ENCODE data around the gene KPNB1. TPM values are rescaled to one million over a fixed set of nuclear protein-coding genes. Genes with fewer than 3 reads are reported as not detected.
A peak's percentile ranks its signal among the peaks of the same experiment; 100 is the strongest.

KPNB1 gene
- total RNA-seq, 2 experiments from 2014 or later: 602 to 614 TPM

- H3K27me3 Mint-ChIP-seq (ENCODE audit: low read depth): no peaks in the 10 kb centered on the region
- H3K9me3 Mint-ChIP-seq: no peaks in the 10 kb centered on the region
- DNase-seq: no peak
- CTCF ChIA-PET: interaction anchor here (0.9 kb wide), 1 partner anchor 13 kb away, joined by 3 read pairs; no protein-coding TSS in a partner anchor
- H3K4me3 Mint-ChIP-seq: no peak overlapping the region
- peaks cover 58% of the 10 kb centered on the region for H3K4me1 Mint-ChIP-seq (ENCODE audit: low read depth)
- H3K27ac Mint-ChIP-seq: peak overlapping the region; percentile 37
- peaks cover 20% of the 10 kb centered on the region for H3K36me3 Mint-ChIP-seq (ENCODE audit: low read depth)
- intact Hi-C loops (cut with micrococcal nuclease): no loop called here
These were observed 62.8 kb downstream of the KPNB1 start for GRCh38 chr17:47712330-47713023.

- H3K27me3 Mint-ChIP-seq (ENCODE audit: low read depth): no peaks in the 10 kb centered on the region
- peaks cover 71% of the 10 kb centered on the region for H3K4me1 Mint-ChIP-seq (ENCODE audit: low read depth)
- peaks cover 14% of the 10 kb centered on the region for H3K36me3 Mint-ChIP-seq (ENCODE audit: low read depth)
- no peak overlapping the region for H3K27ac Mint-ChIP-seq
- no peak overlapping the region for H3K4me3 Mint-ChIP-seq
- no peak for DNase-seq
- H3K9me3 Mint-ChIP-seq: no peaks in the 10 kb centered on the region
- intact Hi-C loops (cut with micrococcal nuclease): no loop called here
- CTCF ChIA-PET: interaction anchor here (1.4 to 6.4 kb wide), 3 partner anchors 8 to 63 kb away, joined by 3 to 128 read pairs (median 72); no protein-coding TSS in a partner anchor
These were observed 64.4 kb downstream of the KPNB1 start for GRCh38 chr17:47713980-47714700.

GRCh38 chr17:47714773-47715396, 65.2 kb downstream of the KPNB1 start:
- peaks cover 76% of the 10 kb centered on the region for H3K4me1 Mint-ChIP-seq (ENCODE audit: low read depth)
- intact Hi-C loops (cut with micrococcal nuclease): no loop called here

GRCh38 chr17:47715669-47716325, 66.1 kb downstream of the KPNB1 start:
- H3K27me3 Mint-ChIP-seq (ENCODE audit: low read depth): no peaks in the 10 kb centered on the region
- peaks cover 79% of the 10 kb centered on the region for H3K4me1 Mint-ChIP-seq (ENCODE audit: low read depth)

More at GRCh38 chr17:47714773-47715396, 65.2 kb downstream of the KPNB1 start:
- H3K9me3 Mint-ChIP-seq: no peaks in the 10 kb centered on the region
- no peaks in the 10 kb centered on the region for H3K27me3 Mint-ChIP-seq (ENCODE audit: low read depth)
- H3K4me3 Mint-ChIP-seq: no peak overlapping the region
- H3K27ac Mint-ChIP-seq: no peak overlapping the region
- no peak for DNase-seq
- CTCF ChIA-PET: interaction anchor here (1.4 to 6.4 kb wide), 4 partner anchors 9 to 64 kb away, joined by 3 to 128 read pairs (median 40); partner anchors contain the start of gene TBX21
- peaks cover 9% of the 10 kb centered on the region for H3K36me3 Mint-ChIP-seq (ENCODE audit: low read depth)

GRCh38 chr17:47716375-47716774, 66.7 kb downstream of the KPNB1 start:
- Mint-ChIP-seq H3K4me1 (ENCODE audit: low read depth) (peaks cover 81% of the 10 kb centered on the region), H3K4me3 (peak overlapping the region; percentile 62), H3K9me3 (no peaks in the 10 kb centered on the region), H3K27ac (peak overlapping the region; percentile 100), H3K36me3 (ENCODE audit: low read depth) (peaks cover 3% of the 10 kb centered on the region), H3K27me3 (ENCODE audit: low read depth) (no peaks in the 10 kb centered on the region)
- intact Hi-C loops (cut with micrococcal nuclease): no loop called here
- peak; percentile 43 for DNase-seq
- CTCF ChIA-PET: interaction anchor here (2.3 to 6.4 kb wide), 3 partner anchors 11 to 17 kb away, joined by 7 to 128 read pairs (median 72); partner anchors contain the start of gene TBX21

More at GRCh38 chr17:47715669-47716325, 66.1 kb downstream of the KPNB1 start:
- H3K27ac Mint-ChIP-seq: peak overlapping the region; percentile 100
- H3K36me3 Mint-ChIP-seq (ENCODE audit: low read depth): peaks cover 3% of the 10 kb centered on the region
- H3K9me3 Mint-ChIP-seq: no peaks in the 10 kb centered on the region
- DNase-seq: no peak
- intact Hi-C loops (cut with micrococcal nuclease): no loop called here
- no peak overlapping the region for H3K4me3 Mint-ChIP-seq
- CTCF ChIA-PET: interaction anchor here (1.4 to 6.4 kb wide), 4 partner anchors 10 to 65 kb away, joined by 3 to 128 read pairs (median 40); partner anchors contain the start of gene TBX21

GRCh38 chr17:47717261-47717697, 67.6 kb downstream of the KPNB1 start:
- Mint-ChIP-seq H3K4me3 (peak overlapping the region; percentile 62), H3K9me3 (no peaks in the 10 kb centered on the region), H3K27me3 (ENCODE audit: low read depth) (no peaks in the 10 kb centered on the region), H3K36me3 (ENCODE audit: low read depth) (no peaks in the 10 kb centered on the region), H3K4me1 (ENCODE audit: low read depth) (peaks cover 81% of the 10 kb centered on the region), H3K27ac (peak overlapping the region; percentile 100)
- CTCF ChIA-PET: interaction anchor here (0.5 to 6.4 kb wide), 4 partner anchors 12 to 101 kb away, joined by 3 to 128 read pairs (median 54); partner anchors contain the start of gene TBX21
- peak; percentile 77 for DNase-seq
- intact Hi-C loops (cut with micrococcal nuclease): loop anchor here (1.0 kb wide), 1 partner anchor 53 kb away; no protein-coding TSS in a partner anchor

- H3K36me3 Mint-ChIP-seq (ENCODE audit: low read depth): no peaks in the 10 kb centered on the region
- H3K4me3 Mint-ChIP-seq: peak overlapping the region; percentile 62
- peak overlapping the region; percentile 100 for H3K27ac Mint-ChIP-seq
- peak; percentile 64 for DNase-seq
- no peaks in the 10 kb centered on the region for H3K9me3 Mint-ChIP-seq
- CTCF ChIA-PET: interaction anchor here (0.6 to 6.4 kb wide), 12 partner anchors 8 to 489 kb away, joined by 3 to 128 read pairs (median 5); partner anchors contain the start of gene TBX21
- peaks cover 81% of the 10 kb centered on the region for H3K4me1 Mint-ChIP-seq (ENCODE audit: low read depth)
- intact Hi-C loops (cut with micrococcal nuclease): loop anchor here (1.0 kb wide), 2 partner anchors 20 to 54 kb away; no protein-coding TSS in a partner anchor
- no peaks in the 10 kb centered on the region for H3K27me3 Mint-ChIP-seq (ENCODE audit: low read depth)
These were observed 68.4 kb downstream of the KPNB1 start for GRCh38 chr17:47717979-47718621.

GRCh38 chr17:47718634-47719405, 69.1 kb downstream of the KPNB1 start:
- peak; percentile 51 for DNase-seq
- H3K4me3 Mint-ChIP-seq: peak overlapping the region; percentile 62
- no peaks in the 10 kb centered on the region for H3K9me3 Mint-ChIP-seq
- CTCF ChIA-PET: interaction anchor here (0.7 to 6.4 kb wide), 11 partner anchors 9 to 228 kb away, joined by 3 to 128 read pairs (median 6); partner anchors contain the start of gene TBX21
- H3K27me3 Mint-ChIP-seq (ENCODE audit: low read depth): no peaks in the 10 kb centered on the region
- peak overlapping the region; percentile 100 for H3K27ac Mint-ChIP-seq
- intact Hi-C loops (cut with micrococcal nuclease): loop anchor here (1.0 kb wide), 1 partner anchor 21 kb away; no protein-coding TSS in a partner anchor
- peaks cover 88% of the 10 kb centered on the region for H3K4me1 Mint-ChIP-seq (ENCODE audit: low read depth)
- no peaks in the 10 kb centered on the region for H3K36me3 Mint-ChIP-seq (ENCODE audit: low read depth)

GRCh38 chr17:47719411-47720152, 69.9 kb downstream of the KPNB1 start:
- peak overlapping the region; percentile 62 for H3K4me3 Mint-ChIP-seq
- H3K4me1 Mint-ChIP-seq (ENCODE audit: low read depth): peaks cover 95% of the 10 kb centered on the region
- H3K27ac Mint-ChIP-seq: peak overlapping the region; percentile 100
- peak; percentile 96 for DNase-seq
- intact Hi-C loops (cut with micrococcal nuclease): loop anchor here (10.0 kb wide), 1 partner anchor 515 kb away; the partner anchor contains the start of gene MYL4
- no peaks in the 10 kb centered on the region for H3K27me3 Mint-ChIP-seq (ENCODE audit: low read depth)
- H3K9me3 Mint-ChIP-seq: no peaks in the 10 kb centered on the region
- H3K36me3 Mint-ChIP-seq (ENCODE audit: low read depth): no peaks in the 10 kb centered on the region
- CTCF ChIA-PET: interaction anchor here (2.1 to 6.4 kb wide), 4 partner anchors 10 to 20 kb away, joined by 7 to 128 read pairs (median 54); partner anchors contain the start of gene TBX21

GRCh38 chr17:47720196-47720595, 70.5 kb downstream of the KPNB1 start:
- no peaks in the 10 kb centered on the region for H3K36me3 Mint-ChIP-seq (ENCODE audit: low read depth)
- peak; percentile 30 for DNase-seq
- CTCF ChIA-PET: interaction anchor here (2.1 to 6.4 kb wide), 4 partner anchors 10 to 21 kb away, joined by 7 to 128 read pairs (median 54); partner anchors contain the start of gene TBX21
- H3K27ac Mint-ChIP-seq: peak overlapping the region; percentile 100
- intact Hi-C loops (cut with micrococcal nuclease): loop anchor here (10.0 kb wide), 1 partner anchor 515 kb away; the partner anchor contains the start of gene MYL4
- no peaks in the 10 kb centered on the region for H3K9me3 Mint-ChIP-seq
- H3K4me1 Mint-ChIP-seq (ENCODE audit: low read depth): peaks cover 96% of the 10 kb centered on the region
- peak overlapping the region; percentile 62 for H3K4me3 Mint-ChIP-seq
- no peaks in the 10 kb centered on the region for H3K27me3 Mint-ChIP-seq (ENCODE audit: low read depth)
